GM08714 (cell line): ENCODE results near the gene IPO9.

Experiments used
- H3K4me3 ChIP-seq: fragments of 200-500 bp; sonication (Bioruptor generic); 2 replicates; pipeline ENCODE4 v1.5.1; 2014; ENCODE audit warnings: mild to moderate bottlenecking, low read length, inconsistent platforms
- ZNF274 ChIP-seq: IDR thresholded peaks from 2 replicates; pipeline ENCODE4 v1.6.1; 2012; ENCODE audit warnings: mild to moderate bottlenecking, low read depth, low read length

The IPO9 gene

GRCh38 chr1:201906336-201906735 lies 77.4 kb downstream of the IPO9 start:
- no peak for TF ChIP-seq ZNF274

GRCh38 chr1:201907621-201908020 lies 78.7 kb downstream of the IPO9 start:
- no peak for TF ChIP-seq ZNF274
- no peak overlapping the region for H3K4me3 ChIP-seq

More at GRCh38 chr1:201906336-201906735, 77.4 kb downstream of the IPO9 start:
- no peak overlapping the region for H3K4me3 ChIP-seq

GRCh38 chr1:201911826-201912571 lies 83.0 kb downstream of the IPO9 start:
- no peak overlapping the region for H3K4me3 ChIP-seq
- no peak for TF ChIP-seq ZNF274

- TF ChIP-seq ZNF274, result no peak
- no peak overlapping the region for H3K4me3 ChIP-seq
These were observed 83.9 kb downstream of the IPO9 start for GRCh38 chr1:201912832-201913231.

- no peak for TF ChIP-seq ZNF274
- no peak overlapping the region for H3K4me3 ChIP-seq
These were observed 85.7 kb downstream of the IPO9 start for GRCh38 chr1:201914456-201915235.

GRCh38 chr1:201916649-201917249 lies 87.8 kb downstream of the IPO9 start:
- TF ChIP-seq ZNF274, result no peak
- no peak overlapping the region for H3K4me3 ChIP-seq

- no peak for TF ChIP-seq ZNF274
- no peak overlapping the region for H3K4me3 ChIP-seq
These were observed 88.5 kb downstream of the IPO9 start for GRCh38 chr1:201917362-201918033.

GRCh38 chr1:201918343-201918742 lies 89.4 kb downstream of the IPO9 start:
- no peak overlapping the region for H3K4me3 ChIP-seq
- TF ChIP-seq ZNF274, result no peak

- H3K4me3 ChIP-seq, result no peak overlapping the region
- TF ChIP-seq ZNF274, result no peak
These were observed 93.1 kb downstream of the IPO9 start for GRCh38 chr1:201921952-201922558.

GRCh38 chr1:201925301-201925567 lies 96.3 kb downstream of the IPO9 start:
- no peak overlapping the region for H3K4me3 ChIP-seq
- no peak for TF ChIP-seq ZNF274

- TF ChIP-seq ZNF274, result no peak
- H3K4me3 ChIP-seq, result no peak overlapping the region
These were observed 97.2 kb downstream of the IPO9 start for GRCh38 chr1:201925981-201926645.

GRCh38 chr1:201928266-201928665 lies 99.3 kb downstream of the IPO9 start:
- TF ChIP-seq ZNF274, result no peak
- H3K4me3 ChIP-seq, result no peak overlapping the region

GRCh38 chr1:201930137-201930536 lies 101.2 kb downstream of the IPO9 start:
- H3K4me3 ChIP-seq, result no peak overlapping the region

GRCh38 chr1:201930803-201931202 lies 101.8 kb downstream of the IPO9 start:
- TF ChIP-seq ZNF274, result no peak

More at GRCh38 chr1:201930137-201930536, 101.2 kb downstream of the IPO9 start:
- TF ChIP-seq ZNF274, result no peak

More at GRCh38 chr1:201930803-201931202, 101.8 kb downstream of the IPO9 start:
- no peak overlapping the region for H3K4me3 ChIP-seq
